Body of pancreas (tissue), 4 donors: Measurements from ENCODE around the gene TAAR9. TPM values are rescaled to one million over a fixed set of nuclear protein-coding genes. Genes with fewer than 3 reads are reported as not detected.

Experiments used
- ATAC-seq: fragments of 150-250 bp; one replicate; pipeline ENCODE4 v1.9.1; 2016
- DNase-seq, 4 donors: peaks; one replicate each; pipeline ENCODE4 v3.0.0-alpha.2; 2019
- H3K27ac ChIP-seq, 4 donors: fragments of 200-600 bp; sonication (generic); 1 replicate in 3 of 4; 2 replicates in 1 of 4; pipeline versions ENCODE4 v1.5.1 to v1.6.1; 2016 to 2019; ENCODE audit warnings: mild to moderate bottlenecking in 1 of 4, mixed read lengths in 1 of 4, moderate library complexity in 1 of 4
- H3K27me3 ChIP-seq, 2 donors: fragments of 200-600 bp; sonication (generic); one replicate each; pipeline ENCODE4 v1.6.0; 2016; ENCODE audit warnings: mild to moderate bottlenecking in 1 of 2
- H3K36me3 ChIP-seq, 2 donors: fragments of 200-600 bp; sonication (generic); replicated peaks in 1 of 2; 2 replicates each; pipeline ENCODE4 v1.5.1; 2016; ENCODE audit warnings: low read depth in 2 of 2; ENCODE audit not compliant: insufficient read depth in 1 of 2
- H3K4me1 ChIP-seq: fragments of 200-600 bp; sonication (generic); one replicate; pipeline ENCODE4 v1.6.0; 2016
- H3K4me3 ChIP-seq, 2 donors: fragments of 200-600 bp; sonication (generic); 1 replicate in 1 of 2; 2 replicates in 1 of 2; pipeline ENCODE4 v1.5.1; 2016 to 2019
- H3K9me3 ChIP-seq, 3 donors: fragments of 200-600 bp; sonication (generic); 1 replicate in 2 of 3; 2 replicates in 1 of 3; pipeline ENCODE4 v1.5.1; 2016
- CTCF ChIP-seq, 7 experiments: fragments of 450-650 bp in 4 of 7; fragments of 200-600 bp in 3 of 7; sonication (generic) in 3 of 7; IDR thresholded peaks; one replicate each; pipeline ENCODE4 v1.5.1; 2016 to 2019; ENCODE audit warnings: antibody characterized with exemption in 7 of 7
- POLR2A ChIP-seq, 3 donors: fragments of 450-650 bp; IDR thresholded peaks; one replicate each; pipeline ENCODE4 v1.6.1; 2016; ENCODE audit warnings: antibody characterized with exemption in 3 of 3, mild to moderate bottlenecking in 2 of 3
- WGBS, 2 donors: methylation state at CpG; one replicate each; pipeline ENCODE4 v1.1.5; 2017; 5-methylcytosine and 5-hydroxymethylcytosine counted together
- intact Hi-C: fragments of 100-400 bp; cut with DNase I; formaldehyde crosslinking; loops from one replicate; pipeline ENCODE4 v1.15.1; 2023
- total RNA-seq, 2 donors: library from RNA; depleted of rRNA; stranded (reverse); fragments of >200 nt; gene quantifications; one replicate each; pipeline ENCODE4 v1.1.0, GENCODE V29; 2016

The TAAR9 gene
- not detected for total RNA-seq

GRCh38 chr6:132537977-132538376 is at the start of gene TAAR9:
TSS of gene TAAR9 (plus strand) at chr6:132538277. CDS start at chr6:132538290, 13 bp downstream.
- no peak for ATAC-seq
- WGBS, 2 donors, result 64 to 70% methylated on average over 4 of the region's 4 CpGs
- Histone ChIP-seq H3K36me3 (no peaks in the 10 kb centered on the region), H3K4me1 (no peaks in the 10 kb centered on the region), H3K9me3 (no peaks in the 10 kb centered on the region), H3K4me3 (no peak within 1 kb of the TSS), H3K27ac (no peak within 1 kb of the TSS), H3K27me3 (no peaks in the 10 kb centered on the region)
- intact Hi-C loops, result loop anchor here (10.0 kb wide), 2 partner anchors 127 to 237 kb away; no protein-coding TSS in a partner anchor
- TF ChIP-seq POLR2A (IDR thresholded peaks at IDR 0.05), result no peak
- no peak for DNase-seq

- no peaks in the 10 kb centered on the region for H3K9me3 ChIP-seq
- peaks cover 8% of the 10 kb centered on the region for H3K4me1 ChIP-seq
- no peak overlapping the region for H3K27ac ChIP-seq
- no peaks in the 10 kb centered on the region for H3K36me3 ChIP-seq
- no peak for DNase-seq
- intact Hi-C loops, result loop anchor here (10.0 kb wide), 1 partner anchor 215 kb away; no protein-coding TSS in a partner anchor
- no peaks in the 10 kb centered on the region for H3K27me3 ChIP-seq
- no peak for TF ChIP-seq POLR2A (IDR thresholded peaks at IDR 0.05)
- TF ChIP-seq CTCF (IDR thresholded peaks at IDR 0.05), result no peak
- 89 to 92% methylated on average over 4 of the region's 4 CpGs for WGBS, 2 donors
- H3K4me3 ChIP-seq, result no peak overlapping the region
- no peak for ATAC-seq
Measured at GRCh38 chr6:132489376-132489775, 48.7 kb upstream of the TAAR9 start.

- peaks cover 8% of the 10 kb centered on the region for H3K4me1 ChIP-seq
- 51 to 54% methylated on average over 6 of the region's 6 CpGs for WGBS, 2 donors
- peak in 1 of 4 donors; percentile 27 for DNase-seq
- no peaks in the 10 kb centered on the region for H3K9me3 ChIP-seq
- no peaks in the 10 kb centered on the region for H3K27me3 ChIP-seq
- intact Hi-C loops, result no loop called here
- H3K4me3 ChIP-seq, result no peak overlapping the region
- TF ChIP-seq POLR2A (IDR thresholded peaks at IDR 0.05) (no peak), CTCF (IDR thresholded peaks at IDR 0.05) (no peak)
- peak overlapping the region in 1 of 4 donors; percentile 44 for H3K27ac ChIP-seq
- ATAC-seq, result no peak
- H3K36me3 ChIP-seq, result no peaks in the 10 kb centered on the region
Measured at GRCh38 chr6:132490024-132490423, 48.1 kb upstream of the TAAR9 start.

GRCh38 chr6:132490478-132491204 is 47.4 kb upstream of the TAAR9 start:
- H3K36me3 ChIP-seq, result no peaks in the 10 kb centered on the region
- H3K9me3 ChIP-seq, result no peaks in the 10 kb centered on the region
- intact Hi-C loops, result no loop called here
- DNase-seq, result no peak
- 75 to 84% methylated on average over 10 of the region's 10 CpGs for WGBS, 2 donors
- ATAC-seq, result no peak
- TF ChIP-seq CTCF (IDR thresholded peaks at IDR 0.05) (no peak), POLR2A (IDR thresholded peaks at IDR 0.05) (no peak)
- H3K4me3 ChIP-seq, result no peak overlapping the region
- no peaks in the 10 kb centered on the region for H3K27me3 ChIP-seq
- peaks cover 8% of the 10 kb centered on the region for H3K4me1 ChIP-seq
- H3K27ac ChIP-seq, result peak overlapping the region in 1 of 4 donors; percentile 44

GRCh38 chr6:132491303-132491702 is 46.8 kb upstream of the TAAR9 start:
- DNase-seq, result peak in 3 of 4 donors; percentile 21 to 37 (median 33)
- intact Hi-C loops, result no loop called here
- no peaks in the 10 kb centered on the region for H3K9me3 ChIP-seq
- no peak overlapping the region for H3K4me3 ChIP-seq
- H3K27ac ChIP-seq, result no peak overlapping the region
- H3K36me3 ChIP-seq, result no peaks in the 10 kb centered on the region
- ATAC-seq, result no peak
- peaks cover 9% of the 10 kb centered on the region for H3K4me1 ChIP-seq
- TF ChIP-seq CTCF (IDR thresholded peaks at IDR 0.05) (no peak), POLR2A (IDR thresholded peaks at IDR 0.05) (no peak)
- no peaks in the 10 kb centered on the region for H3K27me3 ChIP-seq
- 79% methylated on average over 5 of the region's 5 CpGs for WGBS, 2 donors
